ENCODE measurements around the gene MEGF6.

MEGF6 gene

DNA sequence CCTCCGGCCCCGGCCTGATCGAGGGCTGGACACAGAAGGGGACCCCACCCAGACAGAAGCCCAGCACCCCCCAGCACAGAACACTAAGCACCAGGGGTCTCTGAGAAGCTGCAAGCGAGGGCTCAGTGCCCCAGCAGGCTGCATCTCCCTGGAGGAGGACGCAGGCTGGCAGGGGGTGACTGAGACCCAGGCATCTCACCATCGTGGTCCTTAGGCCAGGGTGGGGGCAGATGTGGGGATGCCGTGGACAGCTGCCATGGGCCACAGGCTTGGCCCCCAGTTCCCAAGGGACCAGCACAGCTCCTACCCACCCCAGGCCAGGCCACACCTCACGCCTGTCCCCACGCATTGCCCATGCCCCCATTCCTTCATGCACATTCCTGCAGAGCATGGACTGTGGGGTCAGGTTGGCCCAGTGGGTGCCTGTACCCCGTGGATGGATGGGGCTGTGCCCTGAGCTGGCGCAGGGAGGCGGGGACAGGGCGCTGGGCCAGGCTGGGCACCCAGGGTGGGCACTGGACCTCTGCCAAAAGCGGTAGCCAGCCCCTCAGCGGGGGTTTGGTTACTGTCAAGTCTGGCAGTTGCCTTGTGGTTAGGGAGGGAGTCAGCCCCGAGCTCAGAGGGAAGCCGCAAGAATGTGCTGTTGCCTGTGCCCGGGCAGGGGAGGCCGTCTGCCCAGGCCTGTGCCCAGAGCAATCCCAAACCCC lies 95.4 kb downstream of the MEGF6 start:
- no peak for DNase-seq

DNA sequence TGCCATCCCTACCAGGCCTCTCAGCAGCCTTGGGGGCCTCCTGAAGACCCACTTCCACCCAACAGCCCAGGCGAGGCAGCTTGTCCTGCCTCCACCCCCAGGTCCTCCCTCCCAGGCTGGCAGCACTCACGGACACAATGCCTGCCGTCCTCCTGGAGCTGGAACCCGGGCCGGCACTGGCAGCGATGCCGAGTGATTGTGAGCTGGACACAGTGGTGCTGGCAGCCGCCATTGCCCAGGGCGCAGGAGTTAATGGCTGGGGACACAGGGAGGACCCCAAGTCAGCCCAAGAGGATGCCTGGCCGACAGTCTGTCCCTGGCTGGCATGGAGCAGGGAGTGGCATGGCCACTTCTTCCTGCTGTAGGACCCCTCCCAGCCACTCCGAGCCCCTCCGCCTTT lies 96.0 kb downstream of the MEGF6 start:
- no peak for DNase-seq

DNA sequence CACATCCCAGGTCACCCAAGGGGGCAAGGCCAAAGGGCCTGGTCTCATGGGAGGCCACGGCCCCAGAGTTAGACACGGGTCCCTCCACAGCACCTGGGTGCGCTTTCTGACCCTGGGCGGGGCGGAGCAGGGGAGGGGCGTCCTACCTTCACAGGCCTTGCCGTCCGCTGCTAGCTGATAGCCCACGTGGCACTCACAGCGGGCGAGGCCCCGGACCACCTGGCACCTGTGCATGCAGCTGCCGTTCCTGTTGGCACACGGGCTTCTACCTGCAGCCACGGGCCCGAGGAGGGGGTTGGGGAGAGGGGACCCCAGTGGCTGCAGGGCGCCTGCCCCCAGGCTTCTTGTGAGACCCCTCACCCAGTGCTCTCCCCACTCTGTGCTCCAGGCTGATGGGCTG lies 96.9 kb downstream of the MEGF6 start:
- DNase-seq = no peak

DNA sequence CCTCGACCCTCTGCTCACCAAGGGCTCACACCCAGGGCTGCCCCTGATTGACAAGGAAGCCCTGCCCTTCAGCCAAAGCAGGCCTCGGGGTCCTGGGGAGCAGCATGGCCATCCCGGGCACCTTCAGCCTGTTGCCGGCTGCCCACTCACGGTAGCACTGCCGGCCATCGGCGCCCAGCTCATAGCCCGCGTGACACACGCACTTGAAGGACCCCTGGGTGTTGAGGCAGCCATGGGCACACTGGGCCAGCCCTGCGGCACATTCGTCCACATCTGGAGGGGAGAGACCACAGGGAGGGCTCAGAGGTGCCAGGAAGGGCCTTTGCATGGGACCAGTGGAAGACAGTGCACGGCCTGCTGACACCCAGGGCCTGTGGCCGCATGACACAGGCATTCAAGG lies 99.5 kb downstream of the MEGF6 start:
- no peak for DNase-seq

DNA sequence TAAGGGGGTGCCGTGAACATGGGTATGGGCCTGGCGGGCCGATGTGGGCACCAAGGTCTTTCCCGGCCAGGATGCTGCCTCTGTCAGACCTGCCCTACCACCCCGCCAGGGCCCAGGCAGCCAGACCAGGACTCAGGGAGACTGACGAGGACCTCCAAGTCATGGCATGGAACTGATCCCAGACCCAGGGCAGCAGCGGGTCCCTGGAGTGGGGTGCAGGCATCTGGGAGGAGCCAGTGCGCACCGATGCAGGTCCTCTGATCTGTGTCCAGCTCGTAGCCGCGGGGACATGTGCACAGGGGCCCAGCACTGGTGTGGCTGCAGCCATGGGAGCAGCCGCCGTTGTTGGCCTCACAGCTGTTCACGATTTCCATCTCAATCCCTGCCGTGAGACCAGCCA lies 100.0 kb downstream of the MEGF6 start:
- no peak for DNase-seq

DNA sequence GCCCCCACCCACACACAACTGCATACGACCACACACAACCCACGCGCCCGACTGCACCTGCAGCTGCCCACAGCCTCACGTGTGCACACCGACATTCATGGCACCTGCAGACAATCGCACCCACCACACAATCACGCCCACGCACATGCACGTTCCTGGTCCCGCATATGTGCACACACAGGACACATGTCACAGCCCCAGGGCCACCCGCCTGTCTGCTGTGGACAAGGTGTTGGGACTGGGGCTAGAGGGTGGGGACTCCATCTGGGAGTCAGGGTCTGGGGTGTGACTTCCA lies 100.4 kb downstream of the MEGF6 start:
- no peak for DNase-seq

DNA sequence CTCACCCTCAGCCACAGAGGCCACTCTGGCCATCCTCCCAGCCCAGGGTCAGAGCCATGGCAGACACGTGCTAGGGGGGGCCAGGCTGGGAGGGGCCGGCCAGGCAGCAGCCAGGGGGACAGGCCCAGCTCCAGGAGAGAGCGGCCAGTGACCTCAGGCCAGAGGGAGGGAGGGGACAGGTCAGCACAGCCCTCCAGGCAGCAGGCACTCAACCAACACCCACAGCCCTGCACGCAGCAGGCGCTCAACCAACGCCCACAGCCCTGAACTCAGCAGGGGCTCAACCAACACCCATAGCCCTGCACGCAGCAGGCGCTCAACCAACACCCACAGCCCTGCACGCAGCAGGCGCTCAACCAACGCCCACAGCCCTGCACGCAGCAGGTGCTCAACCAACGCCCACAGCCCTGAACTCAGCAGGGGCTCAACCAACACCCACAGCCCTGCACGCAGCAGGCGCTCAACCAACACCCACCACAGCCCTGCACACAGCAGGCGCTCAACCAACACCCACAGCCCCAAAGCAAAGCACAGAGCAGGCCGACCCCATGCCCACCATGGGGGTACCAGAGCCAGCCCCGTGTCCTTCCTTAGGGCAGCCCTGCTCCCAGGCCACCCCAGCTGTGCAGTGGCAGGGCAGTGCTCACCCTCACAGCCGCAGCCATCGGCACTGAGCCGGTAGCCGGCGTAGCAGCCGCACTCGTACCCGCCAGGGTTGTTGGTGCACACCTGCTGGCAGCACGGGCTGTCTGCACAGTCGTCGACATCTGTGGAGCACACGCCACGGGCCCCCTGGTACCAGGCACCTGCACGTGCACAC lies 101.0 kb downstream of the MEGF6 start:
- DNase-seq = no peak

DNA sequence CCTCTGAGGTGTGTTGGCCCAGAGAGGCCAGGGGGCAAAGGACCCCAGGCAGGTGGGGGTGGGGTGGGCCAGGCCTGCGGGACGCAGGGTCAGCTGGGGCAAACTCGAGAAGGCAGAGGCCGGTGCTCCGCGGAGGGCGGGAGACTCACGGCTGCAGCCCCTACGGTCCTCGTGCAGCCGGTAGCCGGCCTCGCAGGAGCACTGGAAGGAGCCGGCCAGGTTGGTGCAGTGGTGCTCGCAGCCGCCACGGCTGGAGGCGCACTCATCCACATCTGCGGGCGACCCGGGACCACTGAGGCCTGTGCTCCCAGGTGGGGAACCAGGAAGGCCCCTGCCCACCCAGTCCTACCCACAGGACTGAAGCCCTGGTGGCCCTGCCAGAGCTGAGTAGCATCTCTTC lies 101.6 kb downstream of the MEGF6 start:
- no peak for DNase-seq

DNA sequence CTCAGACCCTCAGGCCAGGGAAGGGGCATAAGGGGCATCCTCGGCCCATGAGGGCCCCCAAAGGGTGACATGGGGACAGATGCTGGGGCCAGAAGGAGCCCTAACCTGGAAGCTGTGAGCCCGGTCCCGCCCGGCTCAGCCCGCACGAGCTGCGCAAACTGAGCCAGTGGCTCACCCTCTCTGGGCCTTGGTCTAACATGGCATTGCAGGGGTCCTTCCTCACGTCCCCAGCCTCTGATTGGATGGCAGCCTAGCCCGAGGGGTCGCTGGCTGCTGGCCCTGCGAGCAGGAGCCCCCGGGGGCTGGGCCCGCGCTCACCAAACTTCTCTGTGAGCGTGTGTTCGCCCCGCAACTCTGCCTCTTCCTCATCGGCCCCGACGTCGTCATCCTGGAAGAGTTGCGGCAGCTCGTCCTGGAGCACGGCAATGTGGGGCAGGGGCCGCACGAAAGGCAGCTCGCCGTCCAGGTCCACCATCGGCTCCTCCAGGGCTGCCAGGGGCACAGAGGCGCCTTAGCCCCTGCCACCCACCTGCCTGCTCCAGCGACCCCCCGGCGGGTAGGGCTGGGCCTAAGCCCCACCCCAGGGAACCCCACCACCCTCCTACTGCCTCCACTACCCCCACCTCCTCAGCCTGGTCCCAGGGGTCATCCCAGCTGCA lies 102.4 kb downstream of the MEGF6 start:
- DNase-seq = no peak

DNA sequence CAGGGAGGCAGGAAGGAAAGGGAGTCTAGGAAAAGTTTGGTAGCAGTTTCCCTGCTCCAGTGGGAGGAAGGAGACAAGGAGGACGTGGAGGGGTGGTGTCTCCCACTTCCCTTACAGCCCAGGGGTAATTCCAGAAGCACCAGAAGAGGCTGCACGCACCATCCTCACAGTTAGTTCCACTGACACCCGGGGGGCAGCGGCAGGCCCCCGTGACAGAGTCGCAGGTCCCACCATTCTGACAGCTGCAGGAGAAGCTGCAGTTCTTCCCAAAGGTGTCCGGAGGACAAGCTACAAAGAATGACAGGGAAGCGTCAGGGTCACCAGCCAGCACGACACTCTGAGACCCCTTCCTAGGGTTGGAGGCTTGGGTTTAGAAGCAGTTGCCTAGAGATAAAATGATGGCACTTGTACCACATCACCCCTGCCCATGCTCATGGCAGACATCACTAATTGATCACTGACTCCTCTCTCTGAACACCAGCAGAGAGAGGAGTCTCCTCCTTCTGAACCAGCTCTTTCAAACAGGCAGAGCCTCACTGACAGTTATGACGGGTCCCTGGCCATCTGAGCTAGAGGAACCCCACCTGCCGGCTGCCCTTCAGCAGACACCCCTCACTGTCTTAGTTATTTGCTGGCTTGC lies 103.6 kb downstream of the MEGF6 start:
- no peak for DNase-seq

DNA sequence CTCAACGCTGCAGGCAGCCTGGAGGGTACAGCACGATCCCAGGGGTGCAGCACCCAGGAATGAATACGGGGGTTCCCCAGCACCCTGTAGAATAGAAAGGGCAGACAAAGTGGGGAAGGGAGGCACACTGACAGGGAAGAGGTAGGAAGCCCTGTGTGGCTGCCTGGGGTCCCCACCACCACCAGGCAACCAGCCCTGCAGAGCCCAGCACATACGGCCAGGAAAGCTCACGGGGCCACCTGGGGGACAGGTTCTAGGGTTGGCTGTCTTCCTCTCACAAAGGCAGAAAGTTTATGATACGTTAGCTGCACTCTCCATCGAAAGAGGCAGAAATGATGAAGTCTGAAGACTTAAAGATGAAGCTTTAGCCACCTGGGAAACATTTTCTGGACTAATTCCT lies 104.4 kb downstream of the MEGF6 start:
- no peak for DNase-seq

DNA sequence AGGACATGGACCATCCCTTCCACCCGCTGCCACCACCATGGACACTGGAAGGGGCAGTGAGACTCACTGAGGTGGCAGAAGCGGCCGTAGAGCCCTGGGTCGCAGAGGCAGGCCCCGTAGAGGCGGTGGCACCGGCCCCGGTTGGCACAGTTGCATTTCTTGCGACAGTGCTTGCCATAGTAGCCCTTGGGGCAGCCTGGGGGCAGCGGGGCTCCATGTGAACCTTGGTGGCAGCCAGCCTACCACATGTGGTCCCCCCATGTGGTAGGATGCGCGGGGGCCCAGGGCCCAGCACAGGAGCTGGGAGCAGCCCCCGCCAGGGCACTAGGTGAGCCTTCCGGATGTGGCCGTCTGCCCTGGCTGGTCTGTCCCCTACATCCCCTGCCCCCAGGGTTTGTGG lies 105.3 kb downstream of the MEGF6 start:
- no peak for DNase-seq

DNA sequence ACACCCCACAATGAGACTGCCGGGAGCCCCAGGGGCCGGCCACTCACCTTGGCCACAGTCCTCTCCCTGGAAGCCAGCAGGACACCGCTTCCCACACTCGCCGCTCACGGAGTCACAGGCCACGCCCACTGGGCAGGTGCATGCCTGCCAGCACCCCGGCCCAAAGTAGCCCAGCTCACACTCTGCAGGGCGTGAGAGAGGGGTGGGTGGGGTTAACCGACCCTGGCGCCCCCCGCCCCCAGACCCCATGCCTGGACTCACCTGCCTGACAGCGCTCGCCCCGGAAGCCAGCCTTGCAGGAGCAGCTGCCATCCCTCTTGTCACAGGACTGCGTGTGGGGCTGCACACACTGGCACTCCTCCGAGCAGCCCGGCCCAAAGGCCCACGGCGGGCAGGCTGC lies 106.1 kb downstream of the MEGF6 start:
- DNase-seq = no peak

DNA sequence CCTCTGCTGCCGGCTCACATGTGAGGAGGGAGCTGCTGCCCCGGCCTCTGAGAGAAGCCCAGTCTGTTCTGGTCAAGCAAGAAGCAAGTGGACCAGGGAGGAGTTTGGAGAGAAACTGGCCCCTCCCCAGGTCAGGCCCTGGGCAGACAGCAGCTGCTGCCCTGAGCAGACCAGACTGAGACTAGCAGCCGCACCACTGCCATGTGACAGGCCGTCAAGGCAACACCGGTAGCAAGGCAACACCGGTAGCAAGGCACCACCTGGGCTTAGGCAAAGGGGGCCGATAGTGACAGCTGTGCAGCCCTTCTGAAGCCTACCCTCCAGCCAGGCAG lies 106.5 kb downstream of the MEGF6 start:
- DNase-seq = no peak

DNA sequence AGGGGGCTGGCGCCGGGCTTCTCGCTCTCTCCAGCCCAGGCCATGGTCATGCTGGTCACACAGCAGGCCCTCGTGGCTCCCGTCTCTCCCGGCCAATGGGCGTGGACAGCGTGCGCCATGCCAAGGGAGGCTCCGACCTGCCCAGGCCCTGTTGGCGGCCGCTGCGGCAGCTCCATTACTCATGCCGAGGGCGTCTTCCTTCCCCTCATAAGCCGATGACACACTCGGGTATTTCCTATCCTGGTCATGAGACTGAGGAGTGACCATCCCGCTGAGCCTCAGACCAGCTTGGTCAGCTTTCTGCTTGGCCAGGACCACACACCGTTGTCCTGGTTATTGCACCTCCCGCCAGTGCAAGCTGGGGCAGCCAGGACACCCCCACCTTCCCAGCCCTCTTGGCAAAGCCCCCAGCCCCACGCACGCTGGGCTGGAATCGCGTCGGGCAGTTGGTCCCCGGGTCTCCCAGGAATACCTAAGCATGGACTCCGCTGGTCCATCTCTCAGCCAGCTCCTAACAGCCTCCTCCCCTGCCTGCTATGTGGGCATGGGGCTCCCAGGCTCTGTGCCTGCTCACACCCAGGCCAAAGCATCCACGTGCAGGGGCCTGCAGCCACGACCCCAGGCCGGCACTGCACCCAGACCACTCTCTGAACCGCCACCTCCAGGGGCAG lies 107.0 kb downstream of the MEGF6 start:
- DNase-seq = no peak

DNA sequence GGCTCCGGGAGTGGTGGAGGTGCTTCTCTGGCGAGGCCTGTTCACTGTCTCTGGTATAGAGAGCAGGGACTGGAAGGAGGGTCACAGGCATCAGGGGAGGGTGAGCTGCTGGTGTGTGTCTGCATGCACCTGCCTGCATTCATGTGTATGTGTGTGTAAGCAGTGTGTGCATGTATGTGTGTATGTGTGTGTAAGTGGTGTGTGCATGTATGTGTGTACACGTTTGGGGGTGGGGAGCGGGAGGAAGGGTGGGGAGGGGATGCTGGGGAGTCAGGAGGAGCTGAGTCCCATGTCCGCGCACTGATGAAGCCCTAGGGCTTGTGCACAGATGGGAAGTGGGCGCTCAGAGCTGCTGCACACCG lies 107.8 kb downstream of the MEGF6 start:
- DNase-seq = no peak

DNA sequence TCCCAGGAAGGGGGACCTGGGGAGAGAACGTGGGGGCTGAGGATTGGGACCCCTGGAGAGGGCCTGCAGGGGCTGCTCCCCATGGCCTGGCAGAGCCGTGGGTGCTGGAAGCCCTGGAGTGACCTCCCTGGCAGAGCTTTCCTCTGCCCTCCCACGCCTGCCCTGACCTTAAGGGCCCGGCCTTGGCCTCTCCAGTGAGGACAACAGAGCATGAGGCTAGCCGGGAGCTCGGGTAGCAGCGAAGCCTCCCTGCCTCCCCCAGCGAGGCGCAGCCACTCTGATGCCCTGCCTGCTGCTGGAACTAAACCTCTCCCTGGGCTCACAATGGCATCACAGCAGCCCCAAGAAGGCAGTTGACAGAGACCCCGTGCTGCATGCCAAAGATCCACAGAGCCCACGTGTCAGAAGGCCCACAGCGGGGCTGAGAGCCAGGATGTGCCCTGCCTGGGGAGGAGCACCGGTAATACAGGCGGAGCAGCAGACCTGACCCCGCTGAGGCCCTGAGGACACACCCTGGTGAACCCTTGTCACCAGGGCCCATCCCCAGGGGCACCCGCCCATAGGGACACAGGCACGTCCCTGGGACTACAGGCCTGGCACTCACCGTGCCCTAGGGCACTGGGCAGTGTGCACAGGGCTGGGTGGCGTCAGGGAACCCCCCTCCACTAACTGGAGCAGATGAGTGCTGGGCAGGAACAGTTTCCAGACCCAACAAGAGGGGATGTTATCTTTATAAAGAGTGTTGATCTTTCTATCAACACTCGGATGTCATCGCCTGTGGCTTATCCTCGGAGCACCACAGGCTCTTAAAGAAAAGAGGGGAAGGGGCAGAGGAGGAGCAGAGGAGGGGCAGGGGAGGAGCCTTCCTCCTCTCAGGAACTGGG lies 108.4 kb downstream of the MEGF6 start:
- no peak for DNase-seq

DNA sequence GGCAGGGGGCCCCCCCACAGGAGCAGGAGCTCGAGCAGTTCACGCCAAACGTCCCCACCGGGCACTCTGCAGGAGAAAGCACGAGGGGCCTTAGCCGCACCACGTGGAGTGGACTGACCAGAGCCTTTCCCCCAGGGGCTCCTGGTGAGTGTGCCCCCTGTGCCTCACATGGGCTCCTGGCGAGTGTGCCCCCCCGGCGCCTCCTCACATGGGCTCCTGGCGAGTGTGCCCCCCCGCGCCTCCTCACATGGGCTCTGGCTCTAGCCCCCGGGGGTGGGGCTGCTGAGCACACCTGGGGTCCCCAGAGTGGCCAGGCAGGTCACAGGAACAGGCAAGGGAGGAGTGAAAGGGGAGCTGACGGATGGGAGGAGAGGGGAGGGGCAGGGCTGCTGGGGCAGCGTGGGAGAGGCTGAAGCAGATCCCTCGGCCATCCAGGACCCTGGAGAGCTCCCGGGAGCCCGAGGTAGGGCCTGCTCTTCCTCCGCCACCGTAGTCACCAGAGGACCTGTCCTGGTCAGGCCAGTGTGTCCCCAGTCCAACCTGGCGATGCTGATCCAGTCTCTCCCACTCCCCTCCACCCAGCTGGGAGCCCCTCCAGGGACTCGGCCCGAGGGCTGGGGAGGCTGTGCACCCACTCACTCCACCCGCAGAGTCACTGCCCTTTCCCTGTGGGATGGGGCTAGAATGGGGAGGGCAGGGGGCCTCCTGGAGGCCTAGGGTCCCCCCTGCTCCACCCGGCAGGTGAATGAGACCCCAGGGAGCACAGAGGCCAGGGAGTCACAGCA lies 109.3 kb downstream of the MEGF6 start:
- no peak for DNase-seq

DNA sequence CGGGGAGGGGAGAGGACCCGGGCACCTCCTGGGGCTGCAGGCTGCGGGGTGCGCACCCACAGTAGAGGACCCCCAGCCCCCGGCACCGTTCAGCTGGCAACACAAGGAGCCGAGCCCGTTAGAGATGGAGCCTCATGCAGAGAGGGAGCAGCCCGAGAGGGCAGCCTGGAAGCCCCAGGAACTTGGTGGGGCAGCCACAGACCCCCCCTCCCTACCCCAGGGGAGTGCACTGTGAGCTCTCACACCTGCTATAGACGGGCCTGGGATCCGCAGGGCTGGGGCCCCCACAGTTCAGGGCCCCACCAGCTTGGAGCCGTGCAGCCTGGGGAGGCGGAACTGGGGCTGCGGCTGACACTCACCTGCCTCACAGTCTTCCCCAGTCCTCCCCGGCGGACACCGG lies 109.9 kb downstream of the MEGF6 start:
- DNase-seq = no peak

DNA sequence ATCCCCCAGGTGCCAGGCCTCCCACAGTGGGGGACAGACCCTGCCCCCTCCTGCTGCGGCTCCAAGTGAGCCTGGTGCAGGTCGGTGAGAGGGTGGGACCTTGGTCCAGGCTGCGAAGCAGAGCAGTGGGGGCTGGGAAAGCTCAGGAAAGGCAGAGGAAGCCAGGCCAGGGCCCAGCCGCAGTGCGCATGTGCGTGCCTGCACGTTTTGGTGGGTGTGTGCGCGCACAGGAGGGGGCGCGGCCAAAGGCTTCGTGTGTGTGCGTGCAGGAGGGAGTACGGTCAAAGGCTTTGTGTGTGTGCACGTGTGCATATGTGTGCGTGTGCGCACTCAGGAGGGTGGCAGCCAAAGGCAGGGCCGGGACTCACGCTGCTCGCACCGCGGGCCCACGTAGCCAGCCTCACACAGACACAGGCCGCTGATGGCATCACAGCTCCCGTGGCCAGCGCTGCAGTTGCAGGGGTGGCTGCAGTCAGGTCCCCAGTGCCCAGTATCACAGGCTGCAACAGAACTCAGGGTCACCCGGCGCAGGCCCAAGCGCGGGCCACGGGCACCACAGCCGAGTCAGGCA lies 111.0 kb downstream of the MEGF6 start:
- no peak for DNase-seq

DNA sequence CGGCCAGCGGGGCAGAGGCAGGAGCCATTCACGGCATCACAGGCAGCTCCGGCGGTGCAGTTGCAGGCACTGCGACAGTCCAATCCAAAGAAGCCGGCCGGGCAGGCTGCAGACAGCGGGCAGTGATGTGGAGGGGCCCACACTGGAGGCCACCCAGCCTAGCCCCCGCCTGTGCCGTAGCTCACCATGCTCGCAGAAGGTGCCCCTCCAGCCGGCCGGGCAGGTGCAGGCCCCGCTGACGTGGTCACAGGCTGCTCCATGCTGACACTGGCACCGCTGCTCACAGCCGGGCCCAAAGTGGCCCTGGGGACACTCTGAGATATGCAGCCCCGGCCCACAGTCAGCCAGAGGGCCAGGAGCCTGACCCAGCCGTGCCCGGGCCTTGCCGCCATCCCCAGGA lies 111.7 kb downstream of the MEGF6 start:
- DNase-seq = no peak
